OCI-LY1 (cell line): ENCODE data around the gene BIRC5.

Source experiments
- H2AFZ ChIP-seq: fragments of 200-600 bp; sonication (generic), shearing (Covaris generic); 2 replicates; pipeline ENCODE4 v1.6.0; 2014; ENCODE audit warnings: antibody characterized with exemption, mild to moderate bottlenecking, low read length
- H3F3A ChIP-seq: fragments of 200-600 bp; sonication (generic), shearing (Covaris generic); 2 replicates; pipeline ENCODE4 v1.6.0; 2014; ENCODE audit warnings: mild to moderate bottlenecking, antibody characterized with exemption, low read length, moderate library complexity; ENCODE audit not compliant: insufficient read depth
- H3K27ac ChIP-seq: fragments of 200-600 bp; sonication (generic); 2 replicates; pipeline ENCODE4 v1.5.1; 2014; ENCODE audit warnings: low read length, mixed run types, mild to moderate bottlenecking, low read depth; ENCODE audit not compliant: poor library complexity, severe bottlenecking
- H3K27me3 ChIP-seq: fragments of 200-600 bp; sonication (generic); 2 replicates; pipeline ENCODE4 v1.6.0; 2014; ENCODE audit warnings: antibody characterized with exemption, mild to moderate bottlenecking, low read length, moderate library complexity; ENCODE audit not compliant: insufficient read depth
- H3K36me3 ChIP-seq: fragments of 200-600 bp; sonication (generic); 2 replicates; pipeline ENCODE4 v1.6.1; 2014; ENCODE audit warnings: mild to moderate bottlenecking, antibody characterized with exemption, low read length, moderate library complexity, mixed read lengths; ENCODE audit not compliant: insufficient read depth
- H3K4me1 ChIP-seq: fragments of 200-600 bp; sonication (generic); 2 replicates; pipeline ENCODE4 v1.5.1; 2014; ENCODE audit warnings: mild to moderate bottlenecking, low read length, moderate library complexity; ENCODE audit not compliant: insufficient read depth, severe bottlenecking
- H3K4me2 ChIP-seq: fragments of 200-600 bp; sonication (generic), shearing (Covaris generic); 2 replicates; pipeline ENCODE4 v1.6.1; 2014; ENCODE audit warnings: low read length
- H3K4me3 ChIP-seq: fragments of 200-600 bp; sonication (generic); 2 replicates; pipeline ENCODE4 v1.5.1; 2014; ENCODE audit warnings: low read length, low read depth, mild to moderate bottlenecking, mixed read lengths; ENCODE audit not compliant: poor library complexity, severe bottlenecking
- H3K79me2 ChIP-seq: fragments of 200-600 bp; shearing (Covaris generic); 2 replicates; pipeline ENCODE4 v1.6.1; 2016; ENCODE audit warnings: mixed run types, low read length, mixed read lengths; ENCODE audit not compliant: insufficient read depth
- H3K9ac ChIP-seq: fragments of 200-600 bp; sonication (generic), shearing (Covaris generic); 2 replicates; pipeline ENCODE4 v1.6.1; 2014; ENCODE audit warnings: mild to moderate bottlenecking, low read length, mixed read lengths
- H3K9me2 ChIP-seq: fragments of 200-600 bp; sonication (generic), shearing (Covaris generic); 2 replicates; pipeline ENCODE4 v1.6.1; 2014; ENCODE audit warnings: low read depth, mild to moderate bottlenecking, low read length, mixed read lengths
- H3K9me3 ChIP-seq: fragments of 200-600 bp; shearing (Covaris generic); 2 replicates; pipeline ENCODE4 v1.6.1; 2014; ENCODE audit warnings: low read length, mixed read lengths
- H4K20me1 ChIP-seq: fragments of 200-600 bp; sonication (generic), shearing (Covaris generic); 2 replicates; pipeline ENCODE4 v1.6.0; 2016; ENCODE audit warnings: mild to moderate bottlenecking, low read length; ENCODE audit not compliant: insufficient read depth
- EZH2 ChIP-seq: fragments of 200-600 bp; sonication (generic), shearing (Covaris generic); IDR thresholded peaks from 2 replicates; pipeline ENCODE4 v1.8.0; 2017; ENCODE audit warnings: borderline replicate concordance, mixed run types, mild to moderate bottlenecking, antibody characterized with exemption, low read length, moderate library complexity, mixed read lengths
- TF ChIP-seq, protein P1 (sequence below): fragments of 200-600 bp; sonication (generic), shearing (Covaris generic); IDR thresholded peaks from 2 replicates; pipeline ENCODE4 v1.5.1; 2017; ENCODE audit warnings: mild to moderate bottlenecking, antibody characterized with exemption, low read length, moderate library complexity, mixed read lengths

Gene BIRC5

DNA sequence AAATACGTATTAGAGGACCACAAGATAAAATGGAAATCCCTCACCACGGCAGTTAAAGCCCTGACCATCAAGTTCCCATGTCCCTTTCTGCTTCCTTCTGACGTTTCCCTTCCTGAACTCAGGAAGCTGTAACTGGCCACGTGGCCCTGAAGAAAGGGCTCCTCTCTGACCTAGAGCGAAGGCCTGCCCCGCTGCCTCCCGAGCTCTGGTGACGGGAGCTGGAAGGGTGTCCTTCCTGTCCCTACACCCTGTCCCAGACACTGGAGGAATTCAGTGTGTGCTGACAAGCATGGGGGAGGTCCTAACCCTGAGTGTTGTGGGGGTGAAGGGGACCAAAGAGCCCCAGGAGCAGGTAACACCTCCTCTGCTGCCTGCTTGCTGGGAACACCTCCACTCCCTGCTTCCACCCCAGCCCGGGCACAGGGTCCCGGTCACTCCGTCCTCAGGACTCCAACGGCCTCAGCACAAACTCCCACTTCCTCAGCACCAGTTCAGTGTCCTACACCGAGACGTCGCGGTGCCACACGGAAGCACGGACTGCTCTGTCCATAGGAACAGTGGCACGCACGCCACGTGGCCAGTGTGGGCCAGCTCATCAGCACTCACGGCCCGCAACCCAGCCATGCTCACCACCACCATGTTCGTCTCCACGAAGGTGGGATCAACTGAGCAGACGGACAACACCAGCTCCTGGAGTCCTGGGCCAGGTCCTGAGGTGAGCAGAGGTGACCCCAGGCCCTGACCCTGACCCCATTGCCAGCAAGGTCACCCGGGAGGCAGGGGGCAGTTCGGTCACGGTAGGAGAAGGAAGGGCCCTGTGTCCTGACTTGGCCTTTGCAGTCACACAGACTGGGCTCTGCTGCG, 34.2 kb downstream of the BIRC5 start:
- Histone ChIP-seq H2AFZ (no peak overlapping the region), H3K4me1 (peaks cover 34% of the 10 kb centered on the region), H3K9me3 (no peaks in the 10 kb centered on the region), H3K27ac (no peak overlapping the region), H3K79me2 (no peaks in the 10 kb centered on the region), H3K9ac (no peak overlapping the region), H3F3A (no peaks in the 10 kb centered on the region), H4K20me1 (no peaks in the 10 kb centered on the region), H3K4me2 (no peak overlapping the region), H3K4me3 (no peak overlapping the region), H3K9me2 (no peaks in the 10 kb centered on the region), H3K27me3 (no peaks in the 10 kb centered on the region), H3K36me3 (no peaks in the 10 kb centered on the region)
- TF ChIP-seq, protein P1, sequence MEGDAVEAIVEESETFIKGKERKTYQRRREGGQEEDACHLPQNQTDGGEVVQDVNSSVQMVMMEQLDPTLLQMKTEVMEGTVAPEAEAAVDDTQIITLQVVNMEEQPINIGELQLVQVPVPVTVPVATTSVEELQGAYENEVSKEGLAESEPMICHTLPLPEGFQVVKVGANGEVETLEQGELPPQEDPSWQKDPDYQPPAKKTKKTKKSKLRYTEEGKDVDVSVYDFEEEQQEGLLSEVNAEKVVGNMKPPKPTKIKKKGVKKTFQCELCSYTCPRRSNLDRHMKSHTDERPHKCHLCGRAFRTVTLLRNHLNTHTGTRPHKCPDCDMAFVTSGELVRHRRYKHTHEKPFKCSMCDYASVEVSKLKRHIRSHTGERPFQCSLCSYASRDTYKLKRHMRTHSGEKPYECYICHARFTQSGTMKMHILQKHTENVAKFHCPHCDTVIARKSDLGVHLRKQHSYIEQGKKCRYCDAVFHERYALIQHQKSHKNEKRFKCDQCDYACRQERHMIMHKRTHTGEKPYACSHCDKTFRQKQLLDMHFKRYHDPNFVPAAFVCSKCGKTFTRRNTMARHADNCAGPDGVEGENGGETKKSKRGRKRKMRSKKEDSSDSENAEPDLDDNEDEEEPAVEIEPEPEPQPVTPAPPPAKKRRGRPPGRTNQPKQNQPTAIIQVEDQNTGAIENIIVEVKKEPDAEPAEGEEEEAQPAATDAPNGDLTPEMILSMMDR: no peak
- TF ChIP-seq EZH2: no peak

DNA sequence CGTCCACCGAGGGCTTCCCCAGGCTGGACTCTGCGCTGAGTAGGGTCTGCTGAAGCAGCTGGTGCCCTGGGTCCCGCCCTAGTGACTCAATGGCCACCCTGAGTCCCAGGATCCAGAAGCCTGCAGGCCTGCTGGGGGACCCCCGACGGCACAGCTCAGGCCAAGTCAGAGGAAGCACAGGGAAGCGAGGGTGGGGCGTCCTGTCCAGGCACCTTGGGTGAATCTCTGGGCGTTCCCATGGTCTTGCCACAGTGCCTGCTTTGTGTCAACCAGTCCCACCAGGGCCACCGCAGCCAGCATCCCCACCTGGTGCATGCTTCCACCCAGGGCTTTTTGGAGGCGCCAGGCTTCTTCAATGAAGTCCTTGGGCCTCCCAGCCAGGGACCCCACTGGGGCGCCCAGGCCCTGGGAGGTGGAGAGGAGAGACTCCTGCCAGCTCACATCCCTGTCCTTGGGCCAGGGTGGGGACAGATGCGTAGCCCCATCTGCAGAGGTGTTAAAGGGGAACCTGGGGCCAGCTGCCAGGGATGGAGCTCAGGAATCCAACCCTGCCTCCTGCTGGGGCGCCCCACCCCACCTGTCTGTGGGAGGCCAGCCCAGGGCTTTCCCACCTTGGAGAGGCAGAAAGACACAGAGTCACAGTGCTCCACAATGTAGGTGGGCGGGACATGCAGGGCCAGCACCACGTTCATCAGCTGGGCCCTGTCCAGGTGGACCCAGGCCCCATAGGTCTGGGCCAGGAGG, 35.2 kb downstream of the BIRC5 start:
- Histone ChIP-seq H3K9me2 (no peaks in the 10 kb centered on the region), H3K4me1 (peaks cover 40% of the 10 kb centered on the region), H3K4me3 (no peak overlapping the region), H3K79me2 (no peaks in the 10 kb centered on the region), H3K4me2 (no peak overlapping the region), H2AFZ (no peak overlapping the region), H3K27me3 (no peaks in the 10 kb centered on the region), H3K36me3 (no peaks in the 10 kb centered on the region), H3K9ac (no peak overlapping the region), H3K27ac (no peak overlapping the region), H4K20me1 (no peaks in the 10 kb centered on the region), H3F3A (no peaks in the 10 kb centered on the region), H3K9me3 (no peaks in the 10 kb centered on the region)
- no peak for TF ChIP-seq EZH2
- TF ChIP-seq, protein P1: no peak

DNA sequence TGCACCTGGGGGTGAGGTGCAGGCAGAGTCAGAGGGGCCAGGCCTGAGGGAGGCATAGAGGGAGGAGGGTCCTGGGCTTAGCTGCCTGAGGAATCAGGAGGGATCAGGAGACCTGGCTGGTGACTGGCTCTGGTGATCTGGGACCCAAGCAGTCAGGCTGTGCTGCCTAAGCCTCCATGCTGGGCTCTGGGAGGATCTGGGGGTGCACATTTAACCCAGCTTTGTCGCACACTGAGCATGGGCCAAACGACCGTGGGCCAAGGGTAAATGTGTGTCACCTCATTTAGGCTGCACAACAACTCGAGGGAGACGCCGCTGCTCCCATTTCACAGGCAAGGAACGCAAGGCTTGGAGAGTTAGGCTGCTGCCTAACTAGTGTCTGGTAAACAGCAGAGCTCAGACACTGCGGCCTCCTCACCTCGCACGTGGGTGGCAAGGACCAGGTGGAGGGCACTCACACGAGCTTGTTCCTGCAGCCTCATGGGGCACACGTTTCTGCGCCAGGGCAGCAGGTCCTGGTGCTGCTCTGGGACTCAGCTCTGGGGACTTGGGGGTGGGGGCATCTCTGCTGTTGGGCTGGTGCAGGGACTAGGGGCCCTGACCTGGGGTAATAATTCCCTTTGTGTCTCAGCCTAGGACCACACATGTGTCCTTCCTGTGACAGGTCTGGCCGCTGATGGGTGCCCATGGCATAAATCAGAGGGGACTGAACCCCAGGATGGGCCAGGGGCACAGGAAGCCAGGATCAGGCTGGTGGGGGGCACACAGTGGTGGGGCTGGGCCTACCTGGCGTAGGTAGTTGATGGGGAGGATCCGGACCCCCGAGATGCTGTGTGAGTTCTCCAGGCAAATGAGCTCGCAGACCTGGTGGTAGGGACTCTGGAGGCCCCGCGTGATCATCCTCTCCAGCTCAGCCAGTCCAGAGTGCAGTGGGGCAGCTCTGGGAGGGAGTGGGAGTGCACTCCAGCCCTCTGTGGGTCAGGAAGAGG, 36.1 kb downstream of the BIRC5 start:
- Histone ChIP-seq H3K4me2 (peak overlapping the region; percentile 8; the same call in 1 of the 2 replicates), H3K9me3 (no peaks in the 10 kb centered on the region), H3K4me3 (no peak overlapping the region), H4K20me1 (no peaks in the 10 kb centered on the region), H3F3A (no peaks in the 10 kb centered on the region), H3K79me2 (no peaks in the 10 kb centered on the region), H3K36me3 (no peaks in the 10 kb centered on the region), H2AFZ (no peak overlapping the region), H3K9ac (no peak overlapping the region), H3K27me3 (no peaks in the 10 kb centered on the region), H3K9me2 (no peaks in the 10 kb centered on the region), H3K4me1 (peaks cover 40% of the 10 kb centered on the region), H3K27ac (no peak overlapping the region)
- TF ChIP-seq EZH2: no peak
- TF ChIP-seq, protein P1: no peak
